Upper lobe of left lung (tissue), 6 donors: ENCODE measurements around the gene SNAI3. TPM values are rescaled to one million over a fixed set of nuclear protein-coding genes. Genes with fewer than 3 reads are reported as not detected.
A peak's percentile ranks its signal among the peaks of the same experiment; 100 is the strongest.

Experiments
- ATAC-seq, 2 donors: fragments of 200-7000 bp; cut with Tn5 transposase; one replicate each; pipeline ENCODE4 v1.9.1; 2022; ENCODE audit warnings: mild to moderate bottlenecking in 2 of 2, moderate library complexity in 2 of 2; ENCODE audit not compliant: low FRiP score in 2 of 2
- DNase-seq, 2 donors: peaks; one replicate each; pipeline ENCODE4 v3.0.0-alpha.2; 2019 to 2020
- H3K27ac ChIP-seq, 4 donors: fragments of 200-600 bp; sonication (generic); one replicate each; pipeline ENCODE4 v1.5.1; 2016 to 2019
- H3K27me3 ChIP-seq, 4 donors: fragments of 200-600 bp; sonication (generic); one replicate each; pipeline ENCODE4 v1.5.1; 2017 to 2019
- H3K36me3 ChIP-seq, 4 donors: fragments of 200-600 bp; sonication (generic); one replicate each; pipeline ENCODE4 v1.5.1; 2016 to 2019
- H3K4me1 ChIP-seq, 4 donors: fragments of 200-600 bp; sonication (generic); one replicate each; pipeline ENCODE4 v1.5.1; 2018 to 2019
- H3K4me3 ChIP-seq, 4 donors: fragments of 200-600 bp; sonication (generic); one replicate each; pipeline ENCODE4 v1.5.1; 2017 to 2019; ENCODE audit warnings: mild to moderate bottlenecking in 2 of 4, moderate library complexity in 1 of 4
- H3K9me3 ChIP-seq, 4 donors: fragments of 200-600 bp; sonication (generic); one replicate each; pipeline ENCODE4 v1.5.1; 2018 to 2019
- CTCF ChIP-seq, 6 experiments: fragments of 450-650 bp in 4 of 6; fragments of 200-600 bp in 2 of 6; sonication (generic) in 2 of 6; IDR thresholded peaks; one replicate each; pipeline ENCODE4 v1.5.1; 2016 to 2019; ENCODE audit warnings: antibody characterized with exemption in 6 of 6
- EP300 ChIP-seq, 4 donors: sonication (generic); formaldehyde crosslinking; IDR thresholded peaks; one replicate each; pipeline ENCODE4 v1.5.1; 2017; ENCODE audit warnings: antibody characterized with exemption in 4 of 4, control low read depth in 2 of 4
- POLR2A ChIP-seq, 4 donors: fragments of 450-650 bp; IDR thresholded peaks; one replicate each; pipeline ENCODE4 v1.5.1; 2016 to 2017; ENCODE audit warnings: antibody characterized with exemption in 4 of 4, mild to moderate bottlenecking in 2 of 4
- POLR2AphosphoS5 ChIP-seq, 2 donors: sonication (generic); formaldehyde crosslinking; IDR thresholded peaks; one replicate each; pipeline ENCODE4 v1.5.1; 2017; ENCODE audit warnings: antibody characterized with exemption in 2 of 2
- WGBS, 2 donors: methylation state at CpG; one replicate each; pipeline ENCODE4 v1.1.5; 2017 to 2018; 5-methylcytosine and 5-hydroxymethylcytosine counted together
- total RNA-seq, 6 donors: library from RNA; depleted of rRNA in 4 of 6; stranded (reverse); fragments of >200 nt in 4 of 6; gene quantifications; one replicate each; pipeline versions ENCODE4 v1.1.0 to v1.2.1, GENCODE V29; 2016 to 2021
- donor health status: DM: no; HTN: no; CAD: no; lungs with moderate emphysema.
- donor health status: DM: no; HTN: yes; CAD: no; lungs with severe emphysema.

Gene SNAI3
- total RNA-seq, 6 donors from 2014 or later: 0.78 to 8.1 (median 7.0) TPM; not detected in 1

GRCh38 chr16:88731699-88732098 is 45.4 kb upstream of the SNAI3 start:
- Histone ChIP-seq H3K36me3 (peaks cover 9 to 87% (median 76%) of the 10 kb centered on the region in 4 donors), H3K4me3 (no peak overlapping the region)
- ATAC-seq: no peak

GRCh38 chr16:88730632-88731607 is 44.6 kb upstream of the SNAI3 start:
- no peaks in the 10 kb centered on the region for H3K9me3 ChIP-seq

More at GRCh38 chr16:88731699-88732098, 45.4 kb upstream of the SNAI3 start:
- peak in 1 of 2 donors; percentile 53 for DNase-seq
- Histone ChIP-seq H3K4me1 (no peaks in the 10 kb centered on the region), H3K9me3 (no peaks in the 10 kb centered on the region), H3K27ac (no peak overlapping the region), H3K27me3 (no peaks in the 10 kb centered on the region)
- TF ChIP-seq EP300 (IDR thresholded peaks at IDR 0.05): no peak
- no peak for TF ChIP-seq POLR2A (IDR thresholded peaks at IDR 0.05)
- TF ChIP-seq POLR2AphosphoS5 (IDR thresholded peaks at IDR 0.05): no peak
- no peak for TF ChIP-seq CTCF (IDR thresholded peaks at IDR 0.05)
- 89% methylated on average over 9 of the region's 15 CpGs; no CpG with 5 or more reads in 1 of the 2 donors for WGBS, 2 donors

GRCh38 chr16:88727871-88728270 is 41.6 kb upstream of the SNAI3 start:
- ATAC-seq (no peak), DNase-seq (peak in 1 of 2 donors; percentile 61)
- Histone ChIP-seq H3K9me3 (no peaks in the 10 kb centered on the region), H3K27ac (no peak overlapping the region), H3K4me1 (no peaks in the 10 kb centered on the region), H3K4me3 (no peak overlapping the region), H3K36me3 (peaks cover 9 to 87% (median 79%) of the 10 kb centered on the region in 4 donors), H3K27me3 (no peaks in the 10 kb centered on the region)
- TF ChIP-seq POLR2A (IDR thresholded peaks at IDR 0.05) (no peak), CTCF (IDR thresholded peaks at IDR 0.05) (no peak), POLR2AphosphoS5 (IDR thresholded peaks at IDR 0.05) (no peak), EP300 (IDR thresholded peaks at IDR 0.05) (no peak)
- WGBS, 2 donors: 73 to 89% methylated on average over 11 to 16 of the region's 20 CpGs

More at GRCh38 chr16:88730632-88731607, 44.6 kb upstream of the SNAI3 start:
- 85 to 91% methylated on average over 31 to 34 of the region's 34 CpGs for WGBS, 2 donors
- H3K4me1 ChIP-seq: no peaks in the 10 kb centered on the region
- no peak for TF ChIP-seq POLR2AphosphoS5 (IDR thresholded peaks at IDR 0.05)
- TF ChIP-seq POLR2A (IDR thresholded peaks at IDR 0.05): no peak
- no peak for TF ChIP-seq CTCF (IDR thresholded peaks at IDR 0.05)
- no peak for TF ChIP-seq EP300 (IDR thresholded peaks at IDR 0.05)
- no peak overlapping the region for H3K27ac ChIP-seq
- no peak for ATAC-seq
- peak in 1 of 2 donors; percentile 65 for DNase-seq
- peaks cover 9 to 87% (median 78%) of the 10 kb centered on the region in 4 donors for H3K36me3 ChIP-seq
- no peak overlapping the region for H3K4me3 ChIP-seq
- H3K27me3 ChIP-seq: no peaks in the 10 kb centered on the region

GRCh38 chr16:88726981-88727380 is 40.7 kb upstream of the SNAI3 start:
- Histone ChIP-seq H3K4me3 (no peak overlapping the region), H3K4me1 (no peaks in the 10 kb centered on the region), H3K27me3 (no peaks in the 10 kb centered on the region), H3K27ac (no peak overlapping the region), H3K36me3 (peaks cover 9 to 87% (median 79%) of the 10 kb centered on the region in 4 donors), H3K9me3 (no peaks in the 10 kb centered on the region)
- TF ChIP-seq EP300 (IDR thresholded peaks at IDR 0.05): no peak
- no peak for TF ChIP-seq POLR2AphosphoS5 (IDR thresholded peaks at IDR 0.05)
- TF ChIP-seq POLR2A (IDR thresholded peaks at IDR 0.05): no peak
- no peak for TF ChIP-seq CTCF (IDR thresholded peaks at IDR 0.05)
- no peak for ATAC-seq
- WGBS, 2 donors: 96% methylated on average over 28 of the region's 28 CpGs; no CpG with 5 or more reads in 1 of the 2 donors
- DNase-seq: peak in 1 of 2 donors; percentile 82
